ENCODE data around the gene TIAL1.

Gene TIAL1

GRCh38 chr10:119549247-119549999, 47.3 kb downstream of the TIAL1 start:
- no peak for DNase-seq (ENCODE audit: low read depth)
- no peak overlapping the region for H3K4me3 ChIP-seq (ENCODE audit: low read length)
- TF ChIP-seq, protein P1, sequence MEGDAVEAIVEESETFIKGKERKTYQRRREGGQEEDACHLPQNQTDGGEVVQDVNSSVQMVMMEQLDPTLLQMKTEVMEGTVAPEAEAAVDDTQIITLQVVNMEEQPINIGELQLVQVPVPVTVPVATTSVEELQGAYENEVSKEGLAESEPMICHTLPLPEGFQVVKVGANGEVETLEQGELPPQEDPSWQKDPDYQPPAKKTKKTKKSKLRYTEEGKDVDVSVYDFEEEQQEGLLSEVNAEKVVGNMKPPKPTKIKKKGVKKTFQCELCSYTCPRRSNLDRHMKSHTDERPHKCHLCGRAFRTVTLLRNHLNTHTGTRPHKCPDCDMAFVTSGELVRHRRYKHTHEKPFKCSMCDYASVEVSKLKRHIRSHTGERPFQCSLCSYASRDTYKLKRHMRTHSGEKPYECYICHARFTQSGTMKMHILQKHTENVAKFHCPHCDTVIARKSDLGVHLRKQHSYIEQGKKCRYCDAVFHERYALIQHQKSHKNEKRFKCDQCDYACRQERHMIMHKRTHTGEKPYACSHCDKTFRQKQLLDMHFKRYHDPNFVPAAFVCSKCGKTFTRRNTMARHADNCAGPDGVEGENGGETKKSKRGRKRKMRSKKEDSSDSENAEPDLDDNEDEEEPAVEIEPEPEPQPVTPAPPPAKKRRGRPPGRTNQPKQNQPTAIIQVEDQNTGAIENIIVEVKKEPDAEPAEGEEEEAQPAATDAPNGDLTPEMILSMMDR (conservative IDR thresholded peaks at IDR 0.05; ENCODE audit: low read depth, low read length): no peak

GRCh38 chr10:119546009-119546408, 50.8 kb downstream of the TIAL1 start:
- TF ChIP-seq, protein P1 (conservative IDR thresholded peaks at IDR 0.05; ENCODE audit: low read depth, low read length): no peak
- no peak for DNase-seq (ENCODE audit: low read depth)
- H3K4me3 ChIP-seq (ENCODE audit: low read length): no peak overlapping the region

GRCh38 chr10:119545310-119545709, 51.5 kb downstream of the TIAL1 start:
- no peak overlapping the region for H3K4me3 ChIP-seq (ENCODE audit: low read length)
- TF ChIP-seq, protein P1 (conservative IDR thresholded peaks at IDR 0.05; ENCODE audit: low read depth, low read length): no peak
- DNase-seq (ENCODE audit: low read depth): no peak

GRCh38 chr10:119543814-119544642, 52.7 kb downstream of the TIAL1 start:
- TF ChIP-seq, protein P1 (conservative IDR thresholded peaks at IDR 0.05; ENCODE audit: low read depth, low read length): no peak
- peak overlapping the region; percentile 57 for H3K4me3 ChIP-seq (ENCODE audit: low read length)
- peak; percentile 62 for DNase-seq (ENCODE audit: low read depth)

GRCh38 chr10:119542988-119543813, 53.6 kb downstream of the TIAL1 start:
- no peak for DNase-seq (ENCODE audit: low read depth)
- TF ChIP-seq, protein P1 (conservative IDR thresholded peaks at IDR 0.05; ENCODE audit: low read depth, low read length): peak; percentile 45
- H3K4me3 ChIP-seq (ENCODE audit: low read length): peak overlapping the region; percentile 57

- peak within 1 kb of the TSS; percentile 57 for H3K4me3 ChIP-seq (ENCODE audit: low read length)
- DNase-seq (ENCODE audit: low read depth): no peak
- TF ChIP-seq, protein P1 (conservative IDR thresholded peaks at IDR 0.05; ENCODE audit: low read depth, low read length): no peak
Measured at GRCh38 chr10:119542357-119542987, 54.3 kb downstream of the TIAL1 start, which contains the start of gene RGS10. Gene RGS10 (minus strand): TSS chr10:119542719. CDS start chr10:119542638, 81 bp downstream.

Data from retinal pigment epithelial cell (primary cell).